NCI-H526 treated with DMSO at 0.1 percent for 48 hours (cell line): ENCODE data around the gene APC.
"Not testable (repeated sequence)": the region's sequence is repeated elsewhere in the genome, so short reads cannot be mapped to it uniquely, and the experiment has no call there.

Experiments used
- DNase-seq: peaks from one replicate; lab custom pipeline; 2025; lab: John Stamatoyannopoulos, UW

Gene APC

GRCh38 chr5:112716895-112717294 lies 20.8 kb upstream of the APC start:
- DNase-seq = not testable (repeated sequence)

- DNase-seq = no peak
Observed at GRCh38 chr5:112717506-112718082, 20.1 kb upstream of the APC start.

DNA sequence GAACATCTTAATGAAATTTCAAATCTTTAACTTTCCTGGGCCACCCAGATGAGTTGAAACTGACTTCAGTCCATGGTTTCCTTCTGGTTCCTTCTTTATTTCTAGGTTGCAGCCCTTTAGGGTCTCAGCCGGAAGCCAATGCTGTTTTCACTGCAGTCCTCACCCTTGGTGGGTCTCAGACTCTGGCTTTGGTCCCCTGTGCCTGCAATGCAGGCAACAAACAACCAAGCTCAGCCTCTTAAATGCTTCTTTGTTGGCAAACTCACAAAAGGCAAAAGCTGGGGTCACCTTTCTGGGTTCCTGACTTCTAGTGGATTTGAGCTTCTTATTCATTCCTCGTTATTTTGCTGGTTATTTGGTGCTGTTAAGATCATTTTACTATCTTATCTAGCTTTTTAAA lies 19.3 kb upstream of the APC start:
- no peak for DNase-seq

GRCh38 chr5:112720576-112720975 lies 17.1 kb upstream of the APC start:
- DNase-seq = no peak

DNA sequence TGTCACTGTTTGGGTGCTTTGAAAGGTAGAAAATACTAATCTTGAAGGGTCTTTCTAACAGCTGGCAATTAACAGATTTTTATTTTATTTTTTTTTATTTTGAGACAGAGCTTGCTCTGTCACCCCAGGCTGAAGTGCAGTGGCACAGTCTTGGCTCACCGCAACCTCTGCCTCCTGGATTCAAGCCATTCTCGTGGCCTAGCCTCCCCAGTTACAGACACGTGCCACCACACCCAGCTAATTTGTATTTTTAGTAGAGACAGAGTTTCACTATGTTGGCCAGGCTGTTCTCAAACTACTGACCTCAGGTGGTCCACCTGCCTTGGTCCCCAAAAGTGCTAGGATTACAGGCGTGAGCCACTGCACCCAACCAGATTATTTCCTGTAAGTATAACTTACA lies 12.8 kb upstream of the APC start:
- DNase-seq = no peak

GRCh38 chr5:112729630-112730029 lies 8.1 kb upstream of the APC start:
- DNase-seq = no peak

GRCh38 chr5:112732131-112732530 lies 5.6 kb upstream of the APC start:
- DNase-seq = no peak

DNA sequence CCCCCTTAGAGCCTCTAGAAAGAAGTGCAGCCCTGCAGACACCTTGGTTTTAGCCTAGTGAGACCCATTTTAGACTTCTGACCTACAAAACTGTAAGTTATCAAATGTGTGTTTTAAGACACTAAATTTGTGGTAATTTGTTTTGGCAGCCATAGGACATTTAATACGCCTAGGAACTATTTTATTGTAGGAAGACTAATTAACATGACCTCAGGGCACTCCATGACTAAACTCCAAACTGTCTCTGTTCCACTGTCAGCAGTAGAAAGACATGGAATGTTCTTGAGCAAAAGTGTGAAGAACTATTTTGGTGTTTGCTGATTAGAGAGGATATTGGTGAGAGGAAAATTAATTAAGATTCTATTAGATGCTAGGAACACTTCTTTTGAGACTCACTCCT lies 4.1 kb upstream of the APC start:
- DNase-seq = no peak

DNA sequence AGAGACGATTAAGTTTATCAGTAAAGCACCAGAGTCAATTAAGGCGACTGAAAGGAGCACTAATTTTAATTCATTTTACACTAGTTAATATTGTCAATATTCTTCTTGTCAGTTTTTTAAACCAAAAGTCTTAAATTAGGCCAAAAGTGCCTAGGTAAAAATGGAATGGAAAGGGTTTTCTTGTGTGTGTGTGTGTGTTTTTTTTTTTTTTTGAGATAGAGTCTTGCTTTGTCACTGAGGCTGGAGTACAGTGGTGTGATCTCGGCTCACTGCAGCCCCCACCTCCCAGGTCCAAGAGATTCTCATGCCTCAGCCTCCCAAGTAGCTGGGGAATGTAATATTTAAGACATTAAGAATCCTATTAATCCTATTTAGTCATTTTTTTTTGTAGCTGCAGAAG lies 3.1 kb upstream of the APC start:
- DNase-seq = no peak

GRCh38 chr5:112735702-112736101 lies 2.0 kb upstream of the APC start:
- no peak for DNase-seq

GRCh38 chr5:112737070-112737462 lies 619 bp upstream of the APC start:
- no peak for DNase-seq

GRCh38 chr5:112738191-112738560 lies 491 bp downstream of the APC start:
- peak; percentile 3 for DNase-seq

DNA sequence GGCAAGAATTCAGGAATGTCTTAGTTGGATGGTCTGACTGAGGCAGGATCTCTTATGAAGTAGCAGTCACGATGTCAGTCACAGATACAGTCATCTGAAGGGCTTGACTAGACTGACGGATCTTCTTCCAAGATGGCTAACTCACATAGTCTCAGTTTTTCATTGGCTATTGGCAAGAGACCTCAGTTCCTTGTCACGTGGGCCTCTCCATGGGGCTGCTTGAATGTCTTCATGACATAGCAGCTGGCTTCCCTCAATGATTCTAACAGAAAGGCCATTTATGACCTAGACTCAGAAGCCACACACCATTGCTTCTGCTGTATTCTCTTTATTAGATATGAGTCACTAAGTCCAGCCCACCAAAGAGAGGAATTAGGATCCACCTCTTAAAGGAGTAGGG lies 4.7 kb downstream of the APC start:
- DNase-seq = no peak

- DNase-seq = no peak
Observed at GRCh38 chr5:112743631-112744030, 5.9 kb downstream of the APC start.

DNA sequence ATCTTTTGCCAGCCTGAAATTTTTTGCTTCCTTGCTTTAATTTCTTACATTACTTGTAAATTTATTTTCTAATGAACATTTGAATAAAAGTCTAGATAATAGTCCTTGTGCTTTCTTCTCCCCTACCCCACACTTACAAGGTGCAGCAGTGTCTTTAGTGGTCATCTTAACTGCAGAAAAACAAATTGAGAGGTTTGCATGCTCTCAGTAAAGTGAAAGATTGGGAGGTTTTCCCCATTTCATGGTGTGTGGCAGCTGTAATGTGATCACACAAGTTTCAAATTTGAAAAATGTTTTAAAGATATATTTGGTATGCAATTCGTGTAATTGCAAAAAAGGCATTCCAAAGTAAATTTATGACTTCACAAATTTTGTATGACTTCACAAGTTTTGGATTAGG lies 14.7 kb downstream of the APC start:
- DNase-seq = no peak

- DNase-seq = no peak
Observed at GRCh38 chr5:112755703-112756102, 18.0 kb downstream of the APC start.

- DNase-seq = peak; percentile 58
Observed at GRCh38 chr5:112757468-112758208, 20.0 kb downstream of the APC start.

GRCh38 chr5:112758676-112759075 lies 21.0 kb downstream of the APC start:
- no peak for DNase-seq

GRCh38 chr5:112762113-112762810 lies 24.6 kb downstream of the APC start:
- no peak for DNase-seq

GRCh38 chr5:112763165-112763564 lies 25.5 kb downstream of the APC start:
- no peak for DNase-seq

DNA sequence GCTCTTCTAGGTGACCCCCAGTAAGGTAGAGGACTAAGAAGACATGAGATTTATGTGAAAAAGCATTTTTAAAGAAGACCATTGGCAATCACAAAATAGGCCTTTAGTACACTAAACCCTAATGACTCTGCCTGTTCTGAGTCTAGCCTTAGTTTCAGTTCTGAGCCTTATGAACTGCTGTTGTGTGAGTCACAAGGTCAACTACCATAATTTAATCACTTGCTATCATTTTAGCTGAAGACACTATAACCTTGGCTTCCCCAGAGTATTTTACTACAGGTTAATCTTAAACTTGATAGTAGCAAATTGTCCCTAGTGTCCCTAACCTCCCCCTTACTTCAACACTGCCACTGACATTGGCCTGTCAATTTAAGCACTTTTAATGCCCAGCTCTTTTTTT lies 34.4 kb downstream of the APC start:
- no peak for DNase-seq

- DNase-seq = no peak
Observed at GRCh38 chr5:112776301-112776856, 38.7 kb downstream of the APC start.

- no peak for DNase-seq
Observed at GRCh38 chr5:112779531-112779930, 41.8 kb downstream of the APC start.
